GM12865 (cell line): ENCODE results near the gene FBXO46.
"Not testable (repeated sequence)": the region's sequence is repeated elsewhere in the genome, so short reads cannot be mapped to it uniquely, and the experiment has no call there.

Experiments used
- DNase-seq: peaks from one replicate; pipeline ENCODE4 v3.0.0; 2010; ENCODE audit warnings: low read depth
- H3K4me3 ChIP-seq: 2 replicates; pipeline ENCODE4 v1.5.1; 2011; ENCODE audit warnings: mild to moderate bottlenecking, low read depth, low read length, control low read depth
- CTCF ChIP-seq: IDR thresholded peaks from 2 replicates; pipeline ENCODE4 v1.5.1; 2011; ENCODE audit warnings: low read length, control low read depth, low read depth, inconsistent platforms; ENCODE audit not compliant: insufficient read depth; ENCODE audit errors: missing control alignments

The FBXO46 gene

GRCh38 chr19:45746866-45747265, 16.2 kb upstream of the FBXO46 start:
- H3K4me3 ChIP-seq: no peak overlapping the region
- no peak for DNase-seq
- TF ChIP-seq CTCF: no peak

- no peak overlapping the region for H3K4me3 ChIP-seq
- no peak for TF ChIP-seq CTCF
- DNase-seq: no peak
Measured at GRCh38 chr19:45745606-45746005, 14.9 kb upstream of the FBXO46 start.

DNA sequence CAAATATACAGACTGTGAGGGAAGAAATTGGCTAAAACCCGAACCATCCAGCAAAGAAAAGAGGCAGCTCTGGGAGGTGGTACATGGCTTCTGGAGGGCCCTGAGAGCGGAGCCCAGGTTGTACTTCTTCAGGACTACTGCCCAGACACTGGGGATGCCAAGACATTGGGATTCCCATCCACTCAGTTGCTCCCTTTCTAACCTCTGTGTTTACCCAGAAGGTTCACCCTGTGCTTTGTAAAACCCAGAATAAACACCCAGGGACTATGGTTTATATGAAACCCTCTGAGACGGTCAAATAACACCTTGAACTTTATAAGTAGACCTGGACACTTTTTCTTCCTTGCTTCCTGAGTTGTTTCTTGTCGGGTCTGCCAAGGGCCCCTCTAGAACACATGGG, 12.3 kb upstream of the FBXO46 start:
- no peak for TF ChIP-seq CTCF
- H3K4me3 ChIP-seq: no peak overlapping the region
- DNase-seq: no peak

GRCh38 chr19:45739498-45740439, 9.1 kb upstream of the FBXO46 start:
- no peak overlapping the region for H3K4me3 ChIP-seq
- TF ChIP-seq CTCF: no peak
- DNase-seq: peak; percentile 65

DNA sequence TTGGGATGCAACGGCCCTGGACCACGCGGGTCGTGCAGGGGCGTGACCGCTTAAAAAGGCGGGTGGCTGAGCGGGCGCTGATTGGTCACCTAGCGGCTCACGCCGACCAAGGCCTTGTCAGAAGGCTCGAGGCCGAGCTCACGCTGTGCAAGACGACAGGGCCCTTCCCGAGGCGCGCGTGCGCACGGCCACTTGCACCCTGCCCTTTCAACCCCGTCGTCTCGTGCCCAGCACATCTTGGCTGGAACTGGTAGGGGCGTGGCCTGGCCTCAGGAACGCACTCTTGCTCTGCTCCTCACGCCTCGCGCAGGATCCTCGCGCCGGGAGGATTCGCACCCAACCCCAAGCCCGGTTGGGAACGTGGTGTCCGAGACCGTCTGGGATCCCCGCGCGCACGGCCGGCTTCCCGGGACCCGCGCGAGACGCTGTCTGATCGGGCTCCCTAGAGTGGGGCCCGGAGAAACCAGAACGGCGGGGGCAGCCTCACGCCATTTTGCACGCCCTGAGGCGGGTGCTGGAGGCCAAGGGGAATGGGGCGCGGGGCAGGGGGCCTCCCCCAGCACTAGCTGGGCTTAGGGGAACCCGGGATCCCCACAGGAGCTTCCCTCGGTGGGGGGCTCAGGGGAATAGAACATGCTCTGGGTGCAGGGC, 2.6 kb upstream of the FBXO46 start, which contains the start of gene MEIOSIN:
Gene MEIOSIN, plus strand, starts transcription at position 280 of the 651 bp plus-strand sequence. CDS start 1,938 bp downstream, outside the sequence.
- no peak within 1 kb of the TSS for H3K4me3 ChIP-seq
- no peak for DNase-seq
- TF ChIP-seq CTCF: no peak

- no peak for TF ChIP-seq CTCF
- peak; percentile 45 for DNase-seq
- H3K4me3 ChIP-seq: peak overlapping the region; percentile 94
Measured at GRCh38 chr19:45729800-45730290, 851 bp downstream of the FBXO46 start.

DNA sequence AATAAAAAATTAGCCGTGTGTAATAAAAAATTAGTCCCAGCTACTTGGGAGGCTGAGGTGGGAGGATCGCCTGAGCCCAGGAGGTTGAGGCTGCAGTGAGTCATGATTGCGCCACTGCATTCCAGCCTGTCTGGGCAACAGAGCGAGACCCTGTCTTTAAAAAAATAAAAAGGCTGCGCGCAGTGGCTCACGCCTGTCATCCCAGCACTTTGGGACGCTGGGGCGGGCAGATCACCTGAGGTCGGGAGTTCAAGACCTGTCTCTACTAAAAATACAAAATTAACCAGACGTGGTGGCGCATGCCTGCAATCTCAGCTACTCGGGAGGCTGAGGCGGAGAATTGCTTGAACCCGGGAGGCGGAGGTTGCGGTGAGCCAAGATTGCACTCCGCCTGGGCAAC, 2.0 kb downstream of the FBXO46 start:
- H3K4me3 ChIP-seq, DNase-seq: not testable (repeated sequence)

- not testable (repeated sequence) for DNase-seq, H3K4me3 ChIP-seq
Measured at GRCh38 chr19:45720065-45720464, 10.6 kb downstream of the FBXO46 start.
